ENCODE data around the gene DYRK1A.
A peak's percentile ranks its signal among the peaks of the same experiment; 100 is the strongest.

DYRK1A gene

GRCh38 chr21:37365517-37366481, 774 bp upstream of the DYRK1A start (continued):
- no peak for TF ChIP-seq TSHZ1 (tag by site-specific recombination; IDR thresholded peaks at IDR 0.05; ENCODE audit: borderline replicate concordance)
- TF ChIP-seq ZNF214 (tag by site-specific recombination; IDR thresholded peaks at IDR 0.05; ENCODE audit: borderline replicate concordance): no peak
- no peak for TF ChIP-seq ZFP41 (tag by site-specific recombination; IDR thresholded peaks at IDR 0.05; ENCODE audit: borderline replicate concordance)
- no peak for TF ChIP-seq ZNF175 (tag by site-specific recombination; IDR thresholded peaks at IDR 0.05)
- TF ChIP-seq ZSCAN4 (tag by site-specific recombination; IDR thresholded peaks at IDR 0.05): peak; percentile 24; the same call in 1 of the 2 replicates
- TF ChIP-seq GFI1B (tag by site-specific recombination; IDR thresholded peaks at IDR 0.05): no peak
- TF ChIP-seq ZBTB21 (tag by site-specific recombination; IDR thresholded peaks at IDR 0.05): no peak
- peak; percentile 90 for TF ChIP-seq ZNF335 (tag by site-specific recombination; conservative IDR thresholded peaks at IDR 0.05)
- TF ChIP-seq ZNF274 (IDR thresholded peaks at IDR 0.05; ENCODE audit: low read length): no peak
- no peak for TF ChIP-seq ZNF274 (tag by site-specific recombination; IDR thresholded peaks at IDR 0.05; ENCODE audit: borderline replicate concordance)
- TF ChIP-seq ZNF341 (tag by site-specific recombination; IDR thresholded peaks at IDR 0.05; ENCODE audit: low read depth): peak; percentile 31; the same call in 1 of the 2 replicates
- no peak for TF ChIP-seq ZNF148 (tag by site-specific recombination; IDR thresholded peaks at IDR 0.05; ENCODE audit: borderline replicate concordance)
- no peak for TF ChIP-seq GLIS2 (tag by site-specific recombination; IDR thresholded peaks at IDR 0.05)
- no peak for TF ChIP-seq ZNF23 (tag by site-specific recombination; IDR thresholded peaks at IDR 0.05; ENCODE audit: borderline replicate concordance)
- no peak for TF ChIP-seq HOXA7 (CRISPR knock-in tag; IDR thresholded peaks at IDR 0.05; ENCODE audit: borderline replicate concordance)
- no peak for TF ChIP-seq ZNF354C (tag by site-specific recombination; IDR thresholded peaks at IDR 0.05; ENCODE audit: borderline replicate concordance, low read depth)
- TF ChIP-seq ZNF311 (tag by site-specific recombination; IDR thresholded peaks at IDR 0.05; ENCODE audit: borderline replicate concordance): no peak
- TF ChIP-seq AEBP2 (tag by site-specific recombination; IDR thresholded peaks at IDR 0.05; ENCODE audit: borderline replicate concordance): no peak
- TF ChIP-seq GLIS1 (tag by site-specific recombination; IDR thresholded peaks at IDR 0.05): no peak
- no peak for TF ChIP-seq ZNF416 (tag by site-specific recombination; IDR thresholded peaks at IDR 0.05)
- no peak for TF ChIP-seq ZNF501 (tag by site-specific recombination; IDR thresholded peaks at IDR 0.05)
- TF ChIP-seq ZNF114 (tag by site-specific recombination; IDR thresholded peaks at IDR 0.05): no peak
- TF ChIP-seq ZNF24 (tag by site-specific recombination; IDR thresholded peaks at IDR 0.05): 0 out of 2 replicates have a peak, but pooled peaks have one; percentile 32
- no peak for TF ChIP-seq ZNF664 (tag by site-specific recombination; IDR thresholded peaks at IDR 0.05)
- no peak for TF ChIP-seq BCL11B (tag by site-specific recombination; IDR thresholded peaks at IDR 0.05; ENCODE audit: low read depth)
- no peak for TF ChIP-seq TRIM28 (IDR thresholded peaks at IDR 0.05; ENCODE audit: borderline replicate concordance, low read length)
- TF ChIP-seq ZSCAN23 (tag by site-specific recombination; IDR thresholded peaks at IDR 0.05): no peak
- no peak for TF ChIP-seq EGR2 (tag by site-specific recombination; IDR thresholded peaks at IDR 0.05; ENCODE audit: low read depth)
- no peak for TF ChIP-seq ZNF426 (tag by site-specific recombination; IDR thresholded peaks at IDR 0.05)
- peak; percentile 44; the same call in 1 of the 2 replicates for TF ChIP-seq PRDM1 (tag by site-specific recombination; IDR thresholded peaks at IDR 0.05)
- peak; percentile 42 for TF ChIP-seq WT1 (tag by site-specific recombination; IDR thresholded peaks at IDR 0.05)
- no peak for TF ChIP-seq ZNF394 (tag by site-specific recombination; IDR thresholded peaks at IDR 0.05; ENCODE audit: borderline replicate concordance)

All from HEK293 (cell line).